ENCODE results near the gene NCAM1.

GRCh38 chr11:113034576-113034975, 73.4 kb downstream of the NCAM1 start:
- TF ChIP-seq ZNF512 (CRISPR knock-in tag; IDR thresholded peaks at IDR 0.05; ENCODE audit: borderline replicate concordance) (no peak), CTCF (IDR thresholded peaks at IDR 0.05) (no peak), TP53 (CRISPR knock-in tag; IDR thresholded peaks at IDR 0.05) (no peak), GABPB1 (CRISPR knock-in tag; IDR thresholded peaks at IDR 0.05) (no peak), IRF1 (CRISPR knock-in tag; IDR thresholded peaks at IDR 0.05) (no peak), E2F1 (CRISPR knock-in tag; IDR thresholded peaks at IDR 0.05) (no peak), PRDM15 (CRISPR knock-in tag; IDR thresholded peaks at IDR 0.05) (no peak), FOXJ3 (CRISPR knock-in tag; IDR thresholded peaks at IDR 0.05; ENCODE audit: borderline replicate concordance) (no peak), ZNF317 (CRISPR knock-in tag; IDR thresholded peaks at IDR 0.05; ENCODE audit: borderline replicate concordance, low read depth) (no peak), PRRX2 (CRISPR knock-in tag; IDR thresholded peaks at IDR 0.05) (no peak), USF1 (CRISPR knock-in tag; IDR thresholded peaks at IDR 0.05) (no peak)
